Colonic mucosa (tissue), 4 donors: ENCODE data around the gene EQTN. TPM values are rescaled to one million over a fixed set of nuclear protein-coding genes. Genes with fewer than 3 reads are reported as not detected.

Experiments
- DNase-seq: peaks from one replicate; pipeline ENCODE4 v3.0.0-alpha.2; 2020
- H3K27ac ChIP-seq: fragments of 200-600 bp; one replicate; pipeline ENCODE4 v1.8.0; 2021
- H3K27me3 ChIP-seq: fragments of 200-600 bp; one replicate; pipeline ENCODE4 v1.8.0; 2021
- H3K36me3 ChIP-seq: fragments of 200-600 bp; one replicate; pipeline ENCODE4 v1.8.0; 2021
- H3K4me1 ChIP-seq: fragments of 200-600 bp; one replicate; pipeline ENCODE4 v1.8.0; 2021; ENCODE audit warnings: mild to moderate bottlenecking
- H3K4me3 ChIP-seq: fragments of 200-600 bp; one replicate; pipeline ENCODE4 v1.8.0; 2021
- H3K9ac ChIP-seq, 2 donors: one replicate each; pipeline ENCODE4 v1.7.0; 2013; ENCODE audit warnings: control low read depth in 2 of 2, low read depth in 2 of 2, low read length in 2 of 2
- H3K9me3 ChIP-seq: fragments of 200-600 bp; one replicate; pipeline ENCODE4 v1.8.0; 2021
- CTCF ChIP-seq: fragments of 200-600 bp; IDR thresholded peaks from one replicate; pipeline ENCODE4 v1.8.0; 2022; ENCODE audit warnings: antibody characterized with exemption, mild to moderate bottlenecking
- intact Hi-C: fragments of 100-400 bp; cut with DNase I; formaldehyde crosslinking; loops from one replicate; pipeline ENCODE4 v1.14.1; 2022
- total RNA-seq, 2 donors: library from RNA; stranded (reverse); fragmentation: NEBNext Ultra II Directional in 1 of 2; extraction: Animal tissue kit (Norgen Biotek cat#: 25700) in 1 of 2; gene quantifications; one replicate each; pipeline ENCODE4 v1.2.1, GENCODE V29; 2021
- donor health status: healthy.
- donor health status: DM: no; HTN: no; CAD: no.
- donor health status: DM: no; HTN: no; CAD: no.

Gene EQTN
- total RNA-seq, 2 donors from 2014 or later: 1.0 to 1.1 TPM

DNA sequence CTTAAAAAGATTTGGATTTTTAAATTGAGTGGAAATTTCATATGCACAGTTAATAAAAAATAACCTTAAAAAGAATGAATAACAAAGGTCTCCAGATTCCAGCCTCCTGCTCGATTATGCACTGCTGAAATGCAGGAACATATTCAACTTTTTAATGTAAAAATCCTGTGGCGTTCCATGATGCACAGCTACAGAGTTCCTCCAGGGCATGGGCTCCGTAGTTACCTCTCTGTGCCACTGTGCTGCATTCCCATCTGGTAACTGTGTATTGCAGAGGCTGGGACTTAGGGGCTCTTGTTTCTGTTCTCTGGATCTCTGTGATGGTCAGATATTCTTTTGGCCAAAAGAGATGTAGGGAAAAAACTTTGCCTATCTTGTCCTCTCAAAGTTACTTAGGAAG, 31.5 kb upstream of the EQTN start:
- no peak for DNase-seq
- H3K9me3 ChIP-seq: no peaks in the 10 kb centered on the region
- intact Hi-C loops: no loop called here
- no peaks in the 10 kb centered on the region for H3K27me3 ChIP-seq
- H3K4me3 ChIP-seq: no peak overlapping the region
- no peaks in the 10 kb centered on the region for H3K36me3 ChIP-seq
- no peak overlapping the region for H3K27ac ChIP-seq
- H3K9ac ChIP-seq: no peak overlapping the region
- H3K4me1 ChIP-seq: no peaks in the 10 kb centered on the region
- no peak for TF ChIP-seq CTCF

- no peak overlapping the region for H3K4me3 ChIP-seq
- H3K36me3 ChIP-seq: no peaks in the 10 kb centered on the region
- intact Hi-C loops: no loop called here
- no peaks in the 10 kb centered on the region for H3K4me1 ChIP-seq
- TF ChIP-seq CTCF: no peak
- no peak for DNase-seq
- no peaks in the 10 kb centered on the region for H3K9me3 ChIP-seq
- H3K27me3 ChIP-seq: no peaks in the 10 kb centered on the region
- H3K9ac ChIP-seq: no peak overlapping the region
- H3K27ac ChIP-seq: no peak overlapping the region
Measured at GRCh38 chr9:27311184-27311583, 14.2 kb upstream of the EQTN start.

DNA sequence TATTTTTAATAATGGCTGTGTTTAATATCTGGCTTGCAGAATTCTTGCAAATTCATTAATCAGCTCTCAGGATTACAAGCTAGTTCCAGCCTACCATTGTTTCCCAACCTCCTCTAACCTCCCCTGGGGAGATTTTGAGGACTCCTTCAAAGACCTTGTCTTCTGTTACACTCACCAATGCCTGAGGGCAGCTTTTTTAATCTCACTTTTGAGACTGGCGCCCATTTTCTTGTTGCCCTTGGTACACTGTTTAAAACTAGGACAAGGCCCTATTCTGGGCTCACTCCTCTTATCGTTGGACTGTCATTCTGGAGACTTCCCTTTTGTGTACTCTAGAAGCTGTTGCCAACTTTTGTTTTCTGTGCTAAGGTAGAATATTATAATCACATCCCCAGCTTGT, 13.6 kb upstream of the EQTN start:
- intact Hi-C loops: no loop called here

DNA sequence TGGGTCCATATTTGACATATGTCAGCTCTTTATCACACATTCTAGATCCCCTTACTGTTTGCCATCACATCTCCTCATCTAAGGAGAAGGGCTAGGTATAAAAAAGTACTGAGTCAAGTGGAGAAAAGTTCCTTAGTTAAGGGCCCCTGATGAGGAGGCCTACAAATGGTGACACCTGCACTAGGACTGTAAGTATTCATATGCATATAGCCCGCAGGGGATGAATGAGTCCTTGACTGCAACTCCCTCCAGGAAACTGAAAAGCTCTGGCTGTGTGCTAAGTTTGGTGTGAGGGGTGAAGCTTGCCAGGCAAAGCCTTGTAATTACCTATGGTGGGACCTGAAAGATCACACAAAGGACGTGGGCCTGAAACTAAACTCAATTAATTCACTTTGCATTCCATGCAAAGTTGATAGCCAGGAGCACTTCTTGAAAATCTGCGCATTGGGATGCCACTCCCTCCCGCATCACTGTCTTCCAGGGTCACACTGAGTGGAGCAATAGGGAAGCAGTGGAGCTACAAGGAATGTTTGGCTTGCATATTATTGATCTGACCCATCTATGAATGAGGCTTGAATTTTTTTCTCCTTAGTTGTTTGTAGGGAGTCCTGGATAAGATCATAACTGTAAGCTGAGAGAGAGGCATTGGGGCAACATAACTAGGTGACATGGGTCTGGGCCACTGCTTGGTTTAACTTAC, 11.9 kb upstream of the EQTN start:
- no peaks in the 10 kb centered on the region for H3K27me3 ChIP-seq
- H3K9me3 ChIP-seq: no peaks in the 10 kb centered on the region
- intact Hi-C loops: no loop called here
- H3K27ac ChIP-seq: no peak overlapping the region
- no peak for DNase-seq
- no peak overlapping the region for H3K4me3 ChIP-seq
- no peak overlapping the region for H3K9ac ChIP-seq
- H3K4me1 ChIP-seq: no peaks in the 10 kb centered on the region
- TF ChIP-seq CTCF: no peak
- no peaks in the 10 kb centered on the region for H3K36me3 ChIP-seq

More for the DNA sequence above, 13.6 kb upstream of the EQTN start:
- Histone ChIP-seq H3K36me3 (no peaks in the 10 kb centered on the region), H3K27ac (no peak overlapping the region), H3K4me1 (no peaks in the 10 kb centered on the region), H3K9me3 (no peaks in the 10 kb centered on the region), H3K9ac (no peak overlapping the region), H3K27me3 (no peaks in the 10 kb centered on the region), H3K4me3 (no peak overlapping the region)
- no peak for TF ChIP-seq CTCF
- DNase-seq: no peak

DNA sequence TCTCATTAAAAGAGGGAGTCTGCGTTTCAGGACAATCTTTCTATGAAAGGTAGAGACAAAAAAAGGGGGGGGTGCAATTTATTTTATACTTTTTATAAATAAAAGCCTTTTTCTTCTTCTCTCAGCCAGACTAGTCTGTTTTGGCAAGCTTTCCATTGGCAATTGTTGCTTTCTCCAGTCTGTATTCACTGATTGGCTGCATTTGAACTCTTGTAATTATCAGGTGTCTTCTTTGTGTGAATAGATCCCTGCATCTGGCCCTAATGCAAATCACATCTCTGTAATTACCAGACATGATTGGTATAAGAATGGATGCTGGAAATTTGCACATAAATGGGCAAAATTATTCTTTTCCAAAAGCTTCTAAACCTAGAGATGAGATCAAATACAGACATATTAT, 7.6 kb upstream of the EQTN start:
- intact Hi-C loops: no loop called here
- DNase-seq: no peak
- no peaks in the 10 kb centered on the region for H3K9me3 ChIP-seq
- H3K36me3 ChIP-seq: no peaks in the 10 kb centered on the region
- H3K27me3 ChIP-seq: no peaks in the 10 kb centered on the region
- H3K4me3 ChIP-seq: no peak overlapping the region
- H3K27ac ChIP-seq: no peak overlapping the region
- no peaks in the 10 kb centered on the region for H3K4me1 ChIP-seq
- no peak for TF ChIP-seq CTCF
- no peak overlapping the region for H3K9ac ChIP-seq
